ENCODE data around the gene MYL11.

GRCh38 chr16:30395992-30396585 lies 21.5 kb downstream of the MYL11 start:
- no peak for TF ChIP-seq CTCF (IDR thresholded peaks at IDR 0.05; ENCODE audit: borderline replicate concordance, extremely low read depth, low read length, poor library complexity, severe bottlenecking)
- no peak for TF ChIP-seq EZH2 (IDR thresholded peaks at IDR 0.05; ENCODE audit: borderline replicate concordance, low read depth, low read length, severe bottlenecking)
